CD4-positive, alpha-beta T cell treated with Interleukin-12 subunit alpha and Interleukin-12 subunit beta, for 1 hour (primary cell): ENCODE data around the gene DMAC1.

Experiments
- DNase-seq: peaks from one replicate; pipeline ENCODE4 v3.0.0-alpha.2; 2020

Gene DMAC1

DNA sequence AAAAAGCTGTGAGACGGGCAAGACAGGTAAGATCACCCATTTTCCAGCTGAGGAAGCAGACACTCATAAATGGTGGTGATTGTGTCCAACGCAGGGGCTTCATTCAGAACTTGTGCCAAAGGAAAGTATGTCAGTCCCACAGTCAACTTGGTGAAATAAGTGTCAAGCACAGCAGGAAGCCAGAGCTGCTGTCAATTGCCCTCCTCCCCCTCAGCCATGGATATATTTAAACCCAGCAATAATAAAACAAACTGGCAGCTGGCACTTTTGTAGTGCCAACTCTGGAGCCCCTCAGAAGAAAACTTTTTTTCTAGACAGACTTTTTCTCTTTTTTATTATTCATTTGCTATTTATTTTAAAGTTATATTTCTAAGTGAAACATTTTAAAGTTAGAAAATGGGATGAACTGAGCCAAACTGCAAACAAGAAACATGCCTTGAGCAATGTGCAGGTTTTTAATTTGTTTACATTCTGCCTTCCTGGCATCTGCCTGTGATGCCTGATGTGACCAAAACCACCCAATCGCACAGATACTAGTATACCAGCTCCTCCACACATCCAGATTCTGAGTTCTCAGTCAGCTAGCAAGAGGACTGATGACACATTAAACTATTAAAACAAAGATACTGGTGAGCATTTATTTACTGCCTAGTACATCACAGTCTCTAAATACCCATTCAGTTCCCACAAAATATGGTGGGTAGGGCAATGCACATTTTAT lies 17.0 kb downstream of the DMAC1 start:
- DNase-seq = no peak

DNA sequence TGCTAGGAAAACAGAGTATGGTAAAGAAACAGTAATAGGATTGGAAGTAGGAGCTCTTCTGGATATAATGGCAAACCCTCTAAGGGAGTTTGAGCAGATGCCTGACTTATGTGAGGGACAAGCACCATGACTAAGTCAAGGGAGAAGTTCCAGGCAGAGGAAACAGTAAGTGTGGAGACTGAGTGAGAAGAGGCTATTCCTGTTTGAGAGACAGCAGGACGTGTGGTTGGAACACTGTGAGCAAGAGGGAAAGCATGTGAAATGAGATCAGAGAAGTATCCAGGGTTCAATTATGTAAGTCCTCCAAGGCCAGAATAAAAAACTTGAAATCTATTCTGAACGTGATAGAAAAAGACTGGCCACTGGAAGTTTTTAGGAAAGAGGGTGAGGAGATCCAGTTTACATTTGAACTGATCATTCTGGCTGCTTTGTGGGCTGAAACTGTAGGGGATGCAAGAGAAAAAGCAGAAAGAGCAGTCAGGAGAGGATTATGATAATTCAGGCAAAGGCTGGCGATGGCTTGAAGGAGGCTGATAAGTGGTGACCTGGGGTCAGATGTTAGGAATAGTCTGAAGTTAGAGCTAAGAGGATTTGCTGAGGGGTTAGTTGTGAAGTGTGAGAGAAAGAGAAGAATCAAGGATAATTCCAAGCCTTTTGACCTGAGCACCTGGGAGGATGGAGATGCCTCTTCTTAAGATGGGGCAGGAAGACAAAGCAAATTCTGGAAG lies 19.2 kb downstream of the DMAC1 start:
- DNase-seq = no peak

DNA sequence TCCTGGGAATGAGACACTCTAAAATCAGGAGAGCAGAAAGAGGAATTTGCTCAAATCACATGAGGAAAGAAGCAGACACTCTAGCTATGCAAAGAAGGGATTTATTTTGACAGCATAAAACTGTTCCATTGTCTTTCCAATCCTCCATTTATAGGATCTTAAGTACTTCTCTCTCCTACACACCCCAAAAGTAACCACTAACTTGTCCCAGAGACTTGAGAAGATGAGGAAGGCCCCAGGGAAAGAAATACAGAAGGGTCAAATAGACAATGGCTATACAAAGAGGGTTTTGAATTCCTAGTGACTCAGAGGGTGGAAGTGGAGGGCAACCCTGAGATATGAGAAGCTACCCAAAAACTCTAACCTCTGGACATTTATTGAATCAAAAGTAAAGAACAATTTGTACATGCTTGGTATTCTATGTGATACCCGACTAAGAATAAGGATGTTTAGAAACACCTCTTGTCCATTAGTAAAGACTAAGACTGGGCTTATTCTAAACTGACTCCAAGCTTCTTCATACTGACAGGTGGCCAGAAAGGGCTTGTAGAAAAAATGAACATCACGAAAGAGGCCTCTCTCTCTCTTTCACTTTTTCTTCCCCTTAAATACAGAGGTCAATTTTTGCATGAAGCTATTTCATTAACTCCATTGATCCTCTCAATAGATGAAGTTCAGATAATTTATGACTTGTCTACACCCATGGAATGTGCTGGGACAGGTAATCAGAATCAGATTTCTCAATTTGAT lies 20.6 kb downstream of the DMAC1 start:
- DNase-seq = no peak

DNA sequence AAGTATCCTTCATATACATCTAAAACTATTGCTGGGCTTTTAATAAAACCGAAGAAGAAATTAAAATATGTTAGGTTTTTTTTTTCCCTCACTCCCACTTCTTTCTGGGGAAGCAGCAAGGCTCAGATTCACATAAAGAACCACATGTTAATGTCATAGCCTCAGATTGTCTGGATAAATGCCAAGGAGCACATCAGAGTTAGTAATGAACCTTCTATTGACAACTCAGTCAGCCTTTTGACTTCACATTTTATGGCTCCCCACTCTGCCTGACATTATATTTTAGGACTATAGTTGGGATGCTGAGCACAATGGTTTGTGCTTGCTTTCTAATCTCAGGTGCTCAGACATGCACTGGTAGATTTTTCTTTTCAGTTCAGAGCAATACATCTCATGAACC lies 21.8 kb downstream of the DMAC1 start:
- no peak for DNase-seq

DNA sequence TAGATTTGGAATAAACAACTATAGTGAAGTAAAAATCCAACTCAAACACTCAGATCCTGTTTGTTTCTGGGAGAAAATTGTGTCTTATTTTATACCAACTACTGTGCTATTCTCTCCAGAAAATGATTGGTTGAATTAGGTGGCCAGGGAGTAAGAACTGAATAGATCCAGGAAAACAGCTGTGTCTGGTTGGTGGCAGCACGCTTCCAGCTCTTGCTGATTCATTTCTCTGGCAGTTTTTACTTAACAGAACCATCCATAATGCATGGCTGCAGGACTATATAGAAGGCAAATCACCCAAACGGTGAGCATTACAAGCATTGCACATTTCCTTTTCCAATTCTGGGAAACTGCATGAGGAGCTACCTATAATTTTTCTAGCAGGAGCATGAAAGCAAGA lies 29.5 kb downstream of the DMAC1 start:
- DNase-seq = no peak

DNA sequence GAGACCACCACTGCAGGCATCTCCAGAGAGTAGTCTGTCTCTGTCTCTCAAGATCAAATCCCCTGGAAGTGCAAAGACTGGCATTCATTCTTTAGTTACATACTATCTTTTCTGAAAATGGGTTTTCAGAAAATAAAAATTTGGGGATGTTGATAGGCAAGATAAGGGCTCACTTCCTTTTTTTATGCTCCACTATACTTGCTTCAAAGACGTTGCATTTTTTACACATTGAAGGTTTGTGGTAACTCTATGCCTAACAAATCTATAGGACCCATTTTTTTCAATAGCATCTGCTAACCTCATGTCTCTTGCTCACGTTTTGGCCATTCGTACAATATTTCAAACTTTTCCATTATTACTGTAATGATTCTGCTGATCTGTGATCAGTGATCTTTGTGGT lies 37.0 kb downstream of the DMAC1 start:
- no peak for DNase-seq

DNA sequence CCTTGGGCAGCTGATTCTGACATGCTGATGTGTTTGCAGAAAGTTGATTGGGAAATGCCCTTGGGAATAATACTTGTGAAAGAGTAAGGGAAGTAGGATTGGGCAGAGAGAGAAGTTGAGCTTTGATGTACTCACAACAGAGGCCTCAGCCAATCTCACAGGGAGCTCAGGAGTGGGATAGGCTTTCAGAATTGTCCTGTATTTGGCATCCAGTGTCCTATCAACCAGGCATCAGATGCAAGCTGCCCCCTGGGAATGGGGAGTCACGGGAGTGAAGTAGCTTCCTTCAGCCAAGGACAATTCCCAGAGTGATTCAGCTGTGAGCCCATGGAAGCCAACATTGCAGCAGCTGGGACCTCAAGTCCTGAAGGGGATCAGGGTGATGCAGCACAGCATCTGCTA lies 39.6 kb downstream of the DMAC1 start:
- no peak for DNase-seq

DNA sequence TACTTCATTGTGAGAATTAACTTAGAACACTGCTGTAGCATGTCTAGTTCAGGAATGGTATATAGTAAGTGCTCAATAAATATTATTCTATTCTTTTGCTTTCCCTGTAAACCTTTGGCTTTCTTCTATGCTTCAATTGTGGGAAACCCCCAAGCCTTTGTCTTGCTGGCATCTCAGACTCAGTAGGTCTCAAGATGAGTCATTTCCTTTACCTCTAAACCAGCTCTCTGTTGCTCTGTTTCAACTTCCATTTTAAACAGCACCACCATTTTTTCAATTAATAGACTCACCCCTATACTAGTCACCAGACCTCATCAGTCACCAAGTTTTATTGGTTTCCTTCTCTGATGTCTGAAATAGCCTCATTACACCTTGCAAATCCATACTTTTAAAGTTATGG lies 43.5 kb downstream of the DMAC1 start:
- DNase-seq = peak; percentile 21

DNA sequence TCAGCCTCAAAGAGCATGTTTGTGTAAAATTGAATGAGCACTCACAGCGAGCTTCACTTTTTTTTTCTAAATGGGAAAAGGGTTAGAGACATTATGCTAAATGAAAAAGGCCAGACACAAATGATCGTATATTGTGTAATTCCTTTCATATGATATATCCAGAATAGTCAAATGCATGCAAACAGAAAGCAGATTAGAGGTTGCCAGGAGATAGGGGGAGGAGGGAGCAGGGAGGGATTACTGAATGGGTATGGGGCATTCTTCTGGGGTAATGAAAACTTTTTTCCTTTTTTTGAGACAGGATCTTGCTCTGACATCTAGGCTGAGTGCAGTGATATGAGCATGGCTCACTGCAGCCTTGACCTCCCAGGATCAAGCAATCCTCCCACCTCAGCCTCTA lies 47.1 kb downstream of the DMAC1 start:
- DNase-seq = no peak
